Naive thymus-derived CD4-positive, alpha-beta T cell (primary cell): Measurements from ENCODE around the gene AKAP13. TPM values are rescaled to one million over a fixed set of nuclear protein-coding genes. Genes with fewer than 3 reads are reported as not detected.
A peak's percentile ranks its signal among the peaks of the same experiment; 100 is the strongest.

Experiments
- ATAC-seq: fragments of 150-1000 bp; cut with Tn5 transposase; 2 replicates; pipeline ENCODE4 v1.10.0; 2021; ENCODE audit warnings: mild to moderate bottlenecking, moderate library complexity
- CTCF ChIA-PET: fragments of 350-600 bp; sonication (Branson Sonifier 250); formaldehyde crosslinking; loops from one replicate; lab custom pipeline; 2021; ENCODE audit warnings: antibody characterized with exemption; lab: Charles Lee
- POLR2A ChIA-PET: fragments of 350-600 bp; sonication (Branson Sonifier 250); formaldehyde crosslinking; loops from one replicate; lab custom pipeline; 2021; ENCODE audit warnings: antibody characterized with exemption, inconsistent platforms; lab: Charles Lee
- DNase-seq, 9 donors: peaks; one replicate each; pipeline versions ENCODE4 v3.0.0 to v3.0.0-alpha.2; 2020 to 2022; ENCODE audit warnings: mixed read lengths in 1 of 9
- H3K27ac ChIP-seq: one replicate; pipeline ENCODE4 v1.7.0; 2013; ENCODE audit warnings: mild to moderate bottlenecking, low read depth, low read length, moderate library complexity
- H3K27me3 ChIP-seq, 2 donors: one replicate each; pipeline ENCODE4 v1.7.0; 2013; ENCODE audit warnings: low read length in 2 of 2, mild to moderate bottlenecking in 2 of 2, moderate library complexity in 2 of 2; ENCODE audit not compliant: control insufficient read depth in 2 of 2, insufficient read depth in 2 of 2
- H3K36me3 ChIP-seq, 3 experiments: 1 replicate in 2 of 3; 2 replicates in 1 of 3; pipeline ENCODE4 v1.7.0; 2013; ENCODE audit warnings: low read length in 3 of 3, mild to moderate bottlenecking in 3 of 3, moderate library complexity in 1 of 3; ENCODE audit not compliant: insufficient read depth in 3 of 3, control insufficient read depth in 2 of 3
- H3K4me1 ChIP-seq, 2 donors: one replicate each; pipeline ENCODE4 v1.7.0; 2013; ENCODE audit warnings: low read length in 2 of 2, mild to moderate bottlenecking in 2 of 2, moderate library complexity in 1 of 2; ENCODE audit not compliant: control insufficient read depth in 2 of 2, insufficient read depth in 2 of 2
- H3K4me3 ChIP-seq: 2 replicates; pipeline ENCODE4 v1.7.0; 2013; ENCODE audit warnings: mild to moderate bottlenecking, low read length
- H3K9me3 ChIP-seq, 3 experiments: 1 replicate in 2 of 3; 2 replicates in 1 of 3; pipeline ENCODE4 v1.7.0; 2013; ENCODE audit warnings: low read length in 3 of 3; ENCODE audit not compliant: control insufficient read depth in 2 of 3
- H3K27ac Mint-ChIP-seq, 9 donors: one replicate each; pipeline ENCODE4 v1.8.0; 2020 to 2022; ENCODE audit warnings: mixed read lengths in 9 of 9, mild to moderate bottlenecking in 8 of 9, moderate library complexity in 5 of 9, inconsistent platforms in 2 of 9
- H3K27me3 Mint-ChIP-seq, 5 donors: one replicate each; pipeline ENCODE4 v1.8.0; 2021 to 2022; ENCODE audit warnings: mixed read lengths in 5 of 5, mild to moderate bottlenecking in 1 of 5
- H3K36me3 Mint-ChIP-seq, 5 donors: one replicate each; pipeline ENCODE4 v1.8.0; 2020 to 2022; ENCODE audit warnings: mixed read lengths in 5 of 5, mild to moderate bottlenecking in 3 of 5, inconsistent platforms in 1 of 5
- H3K4me1 Mint-ChIP-seq, 7 donors: one replicate each; pipeline ENCODE4 v1.8.0; 2020 to 2022; ENCODE audit warnings: mixed read lengths in 7 of 7, mild to moderate bottlenecking in 3 of 7, inconsistent platforms in 1 of 7
- H3K4me3 Mint-ChIP-seq, 10 donors: one replicate each; pipeline ENCODE4 v1.8.0; 2020 to 2022; ENCODE audit warnings: mild to moderate bottlenecking in 10 of 10, mixed read lengths in 10 of 10, moderate library complexity in 6 of 10, inconsistent platforms in 2 of 10
- H3K9me3 Mint-ChIP-seq, 11 donors: one replicate each; pipeline ENCODE4 v1.8.0; 2020 to 2022; ENCODE audit warnings: mixed read lengths in 11 of 11, mild to moderate bottlenecking in 4 of 11, inconsistent platforms in 1 of 11, moderate library complexity in 1 of 11
- intact Hi-C, 2 donors: fragments of 100-400 bp; cut with micrococcal nuclease; formaldehyde crosslinking; loops; one replicate each; pipeline ENCODE4 v1.15.1; 2023
- polyA plus RNA-seq, 2 donors: library from polyadenylated mRNA; unstranded; fragments of 300-500 nt; fragmentation: Illumina TruSeq; gene quantifications; one replicate each; pipeline ENCODE4 v1.2.3, GENCODE V29; 2021
- total RNA-seq, 6 experiments: library from RNA in 5 of 6; stranded (reverse) in 5 of 6; gene quantifications; 1 replicate in 5 of 6; 2 replicates in 1 of 6; pipeline ENCODE4 v1.2.3 and lab custom pipeline; 2021 to 2026

The AKAP13 gene
- total and polyA plus RNA-seq, 7 experiments from 2014 or later = 108 to 400 (median 231) TPM

DNA sequence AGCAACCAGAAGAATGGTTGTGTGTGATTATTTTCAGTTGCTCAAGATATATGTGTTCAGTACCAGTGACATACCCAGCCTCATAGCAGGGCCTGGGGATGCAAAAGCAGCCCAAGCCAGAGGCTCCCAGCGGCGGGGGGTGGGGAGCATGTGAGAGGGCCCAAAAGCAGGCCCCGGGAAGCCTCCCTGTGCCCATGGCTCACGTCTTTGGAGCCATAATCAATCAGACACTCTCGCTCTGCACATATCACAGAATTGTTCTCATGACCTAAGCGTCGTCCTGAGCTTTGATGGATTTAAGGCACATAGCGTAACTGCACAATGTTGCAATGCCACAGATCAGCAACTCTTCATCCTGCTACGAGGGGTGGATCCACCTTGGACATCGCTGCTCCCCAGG, 393.6 kb downstream of the AKAP13 start:
- POLR2A ChIA-PET = no interaction called here
- H3K27me3 ChIP-seq = no peaks in the 10 kb centered on the region
- no peak overlapping the region for H3K4me3 ChIP-seq
- Mint-ChIP-seq H3K27ac (peak overlapping the region in 1 of 9 donors; percentile 62), H3K4me1 (peaks cover 0 to 42% (median 29%) of the 10 kb centered on the region in 7 donors), H3K9me3 (peaks cover 0 to 2% (median 0%) of the 10 kb centered on the region in 11 donors), H3K4me3 (peak overlapping the region in 1 of 10 donors; percentile 34), H3K27me3 (no peaks in the 10 kb centered on the region), H3K36me3 (peaks cover 0 to 16% (median 0%) of the 10 kb centered on the region in 5 donors)
- CTCF ChIA-PET = interaction anchor here (0.5 to 0.9 kb wide), 2 partner anchors 13 to 22 kb away, joined by 3 read pairs; no protein-coding TSS in a partner anchor
- ATAC-seq (no peak), DNase-seq (no peak)
- H3K27ac ChIP-seq = no peak overlapping the region
- H3K9me3 ChIP-seq = no peaks in the 10 kb centered on the region
- intact Hi-C loops = no loop called here
- no peaks in the 10 kb centered on the region for H3K4me1 ChIP-seq
- H3K36me3 ChIP-seq = peaks cover 0 to 11% (median 0%) of the 10 kb centered on the region in 3 experiments

DNA sequence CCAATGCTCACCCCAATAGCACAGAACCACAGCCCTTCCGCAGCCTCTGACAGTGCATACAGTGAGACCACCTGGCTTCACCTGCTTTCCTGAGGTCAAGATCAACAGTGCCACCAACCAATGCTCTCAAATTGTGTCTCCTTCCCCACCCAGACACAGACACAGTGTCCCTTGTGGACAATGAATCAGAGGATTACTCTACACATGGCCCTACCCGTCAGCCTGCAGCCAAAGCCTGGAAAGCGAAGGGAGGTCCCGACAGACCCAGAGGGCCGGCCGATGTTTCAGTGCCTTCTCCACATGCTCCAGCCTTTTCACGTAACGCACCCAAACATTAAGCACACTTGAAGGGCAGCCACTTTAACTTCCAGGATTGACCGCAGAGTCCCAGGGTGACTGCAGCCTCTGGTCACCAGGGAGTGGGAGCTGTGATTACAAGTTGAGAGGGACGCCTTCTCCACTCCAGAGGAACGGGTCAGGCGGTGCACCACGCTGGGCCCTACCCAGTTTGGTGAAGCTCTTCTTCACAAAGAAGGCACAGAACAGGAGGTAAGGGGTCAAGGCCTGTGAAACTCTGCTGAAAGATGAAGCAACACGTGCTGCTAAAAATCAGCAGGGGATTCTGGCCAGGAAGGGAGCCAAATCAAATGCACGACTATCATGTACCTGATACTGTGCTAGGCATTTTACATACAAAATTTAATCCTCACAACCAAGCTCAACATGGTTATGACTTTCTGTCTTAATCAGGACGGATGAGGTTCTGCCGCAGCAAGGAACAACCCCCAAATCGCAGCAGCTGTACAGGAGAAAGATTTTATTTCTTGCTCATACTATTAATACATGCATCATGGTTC, 397.1 kb downstream of the AKAP13 start:
- DNase-seq (no peak), ATAC-seq (no peak)
- H3K9me3 Mint-ChIP-seq = peaks cover 0 to 2% (median 0%) of the 10 kb centered on the region in 11 donors
- peaks cover 20 to 63% (median 46%) of the 10 kb centered on the region in 7 donors for H3K4me1 Mint-ChIP-seq
- Histone ChIP-seq H3K4me1 (no peaks in the 10 kb centered on the region), H3K9me3 (no peaks in the 10 kb centered on the region), H3K4me3 (no peak overlapping the region), H3K27ac (no peak overlapping the region), H3K27me3 (no peaks in the 10 kb centered on the region), H3K36me3 (no peaks in the 10 kb centered on the region)
- peak overlapping the region in 1 of 9 donors; percentile 54 for H3K27ac Mint-ChIP-seq
- ChIA-PET CTCF (interaction anchor here (0.6 kb wide), 1 partner anchor 900 kb away, joined by 3 read pairs; no protein-coding TSS in a partner anchor), POLR2A (interaction anchor here (0.6 kb wide), 1 partner anchor 103 kb away, joined by 3 read pairs; no protein-coding TSS in a partner anchor)
- no peaks in the 10 kb centered on the region for H3K27me3 Mint-ChIP-seq
- H3K4me3 Mint-ChIP-seq = no peak overlapping the region
- intact Hi-C loops = no loop called here
- peaks cover 0 to 19% (median 0%) of the 10 kb centered on the region in 5 donors for H3K36me3 Mint-ChIP-seq

DNA sequence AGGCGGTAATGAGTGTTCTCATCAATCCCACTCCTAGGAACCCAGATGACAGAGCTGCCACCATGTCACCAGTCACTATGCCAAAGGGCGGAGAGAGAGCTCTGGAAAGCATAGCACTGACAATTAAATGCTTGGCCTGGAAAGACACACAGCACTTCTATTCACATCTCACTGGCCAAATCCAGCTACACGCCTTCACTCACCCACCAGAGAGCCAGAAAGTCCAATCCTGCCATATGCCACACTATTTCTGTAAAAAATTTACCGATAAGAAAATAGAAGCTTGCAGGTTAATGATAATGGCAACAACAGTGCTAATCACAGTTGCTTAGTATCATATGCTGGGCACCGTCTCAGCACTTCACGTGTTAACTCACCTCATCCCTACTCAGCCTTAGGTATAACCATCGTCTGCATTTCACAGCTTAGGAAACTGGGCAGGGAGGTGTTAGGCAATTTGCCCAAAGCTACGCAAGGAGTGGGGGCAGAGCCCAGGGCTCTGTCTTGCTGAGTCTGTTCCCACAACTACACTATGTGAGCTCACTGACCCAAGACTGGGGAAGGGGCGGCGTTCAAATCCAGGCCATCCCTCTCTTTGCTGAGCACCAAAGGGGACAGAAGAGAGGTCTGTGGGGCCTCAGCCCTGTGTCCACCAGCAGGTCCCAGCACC, 397.8 kb downstream of the AKAP13 start:
- DNase-seq = no peak
- H3K4me1 ChIP-seq = no peaks in the 10 kb centered on the region
- H3K27ac Mint-ChIP-seq = peak overlapping the region in 1 of 9 donors; percentile 17
- no peak for ATAC-seq
- peaks cover 0 to 19% (median 0%) of the 10 kb centered on the region in 5 donors for H3K36me3 Mint-ChIP-seq
- CTCF ChIA-PET = interaction anchor here (0.6 to 0.9 kb wide), 2 partner anchors 15 to 901 kb away, joined by 3 to 4 read pairs; no protein-coding TSS in a partner anchor
- H3K9me3 ChIP-seq = no peaks in the 10 kb centered on the region
- no peak overlapping the region for H3K4me3 ChIP-seq
- H3K27ac ChIP-seq = no peak overlapping the region
- H3K9me3 Mint-ChIP-seq = peaks cover 0 to 2% (median 0%) of the 10 kb centered on the region in 11 donors
- H3K27me3 Mint-ChIP-seq = no peaks in the 10 kb centered on the region
- POLR2A ChIA-PET = no interaction called here
- intact Hi-C loops = no loop called here
- peaks cover 18 to 60% (median 45%) of the 10 kb centered on the region in 7 donors for H3K4me1 Mint-ChIP-seq
- H3K4me3 Mint-ChIP-seq = no peak overlapping the region
- H3K27me3 ChIP-seq = no peaks in the 10 kb centered on the region
- no peaks in the 10 kb centered on the region for H3K36me3 ChIP-seq

DNA sequence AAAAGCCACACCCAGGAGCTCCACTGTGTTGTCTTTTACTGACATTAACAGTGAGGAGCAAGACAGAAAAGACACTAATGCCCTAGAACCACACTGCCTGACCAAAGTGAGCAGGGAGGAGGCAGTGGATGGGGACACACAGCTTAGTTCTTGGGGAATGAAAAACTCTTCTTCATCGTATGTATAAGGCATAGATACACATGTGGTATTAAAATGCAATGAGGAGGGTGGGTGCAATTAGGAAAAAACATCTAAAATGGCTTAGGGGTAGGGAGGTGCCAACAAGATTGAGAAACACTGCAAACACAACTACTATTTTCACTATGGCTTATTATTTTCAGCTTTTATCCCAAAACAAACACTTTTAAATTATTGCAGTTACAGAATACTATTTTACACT, 398.8 kb downstream of the AKAP13 start:
- peaks cover 4 to 6% of the 10 kb centered on the region in 2 donors for H3K4me1 ChIP-seq
- ChIA-PET CTCF (interaction anchor here (0.9 kb wide), 1 partner anchor 14 kb away, joined by 4 read pairs; no protein-coding TSS in a partner anchor), POLR2A (interaction anchor here (0.6 kb wide), 1 partner anchor 476 kb away, joined by 3 read pairs; no protein-coding TSS in a partner anchor)
- no peak overlapping the region for H3K4me3 ChIP-seq
- intact Hi-C loops = no loop called here
- Mint-ChIP-seq H3K4me3 (peak overlapping the region in 1 of 10 donors; percentile 26), H3K27ac (peak overlapping the region in 2 of 9 donors; percentile 36 to 46), H3K4me1 (peaks cover 20 to 62% (median 45%) of the 10 kb centered on the region in 7 donors), H3K36me3 (peaks cover 0 to 19% (median 0%) of the 10 kb centered on the region in 5 donors), H3K9me3 (no peaks in the 10 kb centered on the region), H3K27me3 (no peaks in the 10 kb centered on the region)
- DNase-seq = no peak
- H3K27ac ChIP-seq = no peak overlapping the region
- no peak for ATAC-seq
- H3K27me3 ChIP-seq = no peaks in the 10 kb centered on the region
- no peaks in the 10 kb centered on the region for H3K9me3 ChIP-seq
- H3K36me3 ChIP-seq = no peaks in the 10 kb centered on the region

DNA sequence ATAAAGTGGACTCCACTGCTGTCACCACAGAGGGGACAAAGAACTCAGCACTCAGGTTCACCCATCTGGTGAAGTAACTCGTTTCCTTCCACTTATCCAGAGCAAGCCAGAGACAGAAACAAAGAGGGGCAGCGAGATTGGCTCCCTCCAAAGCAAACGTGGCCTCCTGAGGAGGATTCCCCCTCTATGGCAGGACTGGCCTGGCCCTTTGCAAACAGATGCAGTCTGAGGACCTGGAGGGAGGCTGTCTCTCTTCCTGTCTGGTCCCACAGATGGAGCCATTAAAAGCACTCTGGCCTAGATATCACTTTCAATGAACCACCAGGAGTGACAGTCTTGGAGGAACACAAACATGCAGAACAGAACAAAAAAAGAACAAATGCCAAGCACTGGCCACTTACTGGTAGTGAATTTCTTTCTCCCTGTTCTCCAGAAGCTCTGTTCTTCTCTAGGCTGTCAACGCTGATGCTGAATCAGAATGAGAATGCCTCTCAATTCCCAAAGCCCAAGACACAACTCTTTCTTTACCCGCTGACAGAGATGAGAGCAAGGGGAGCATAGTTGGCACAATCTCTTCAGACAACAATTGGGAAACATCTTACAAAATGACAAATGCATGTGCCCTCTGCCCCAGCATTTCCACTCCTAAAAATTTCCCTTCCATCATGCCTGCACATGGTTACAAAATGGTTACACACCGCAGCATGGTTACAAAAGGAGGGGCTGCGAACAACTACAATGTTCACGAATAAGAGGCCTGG, 400.0 kb downstream of the AKAP13 start:
- Mint-ChIP-seq H3K4me3 (no peak overlapping the region), H3K27me3 (no peaks in the 10 kb centered on the region), H3K4me1 (peaks cover 20 to 69% (median 53%) of the 10 kb centered on the region in 7 donors), H3K27ac (peak overlapping the region in 1 of 9 donors; percentile 49), H3K36me3 (peaks cover 0 to 19% (median 1%) of the 10 kb centered on the region in 5 donors), H3K9me3 (no peaks in the 10 kb centered on the region)
- H3K27ac ChIP-seq = no peak overlapping the region
- no peak for ATAC-seq
- POLR2A ChIA-PET = no interaction called here
- H3K36me3 ChIP-seq = no peaks in the 10 kb centered on the region
- no peaks in the 10 kb centered on the region for H3K27me3 ChIP-seq
- intact Hi-C loops = no loop called here
- H3K4me3 ChIP-seq = no peak overlapping the region
- peaks cover 15 to 16% of the 10 kb centered on the region in 2 donors for H3K4me1 ChIP-seq
- H3K9me3 ChIP-seq = no peaks in the 10 kb centered on the region
- CTCF ChIA-PET = no interaction called here
- no peak for DNase-seq

DNA sequence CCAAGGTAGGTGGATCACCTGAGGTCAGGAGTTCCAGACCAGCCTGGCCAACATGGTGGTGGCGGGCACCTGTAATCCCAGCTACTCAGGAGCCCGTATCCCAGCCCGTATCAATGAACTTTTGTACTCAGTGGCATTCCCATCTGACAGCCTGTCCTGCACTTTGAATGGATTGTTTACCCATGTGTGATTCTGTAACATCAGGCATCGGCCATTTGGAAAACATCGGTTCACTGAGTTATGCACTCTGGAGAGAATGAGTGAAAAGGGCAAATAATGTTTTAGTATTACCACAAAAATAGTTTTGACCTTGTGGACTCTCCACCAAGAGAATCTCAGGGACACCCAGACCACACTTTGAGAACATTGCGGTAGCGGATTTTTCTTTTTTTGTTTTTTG, 400.7 kb downstream of the AKAP13 start:
- ChIA-PET CTCF (no interaction called here), POLR2A (no interaction called here)
- intact Hi-C loops = no loop called here
- H3K9me3 Mint-ChIP-seq = no peaks in the 10 kb centered on the region
- H3K27me3 Mint-ChIP-seq = no peaks in the 10 kb centered on the region
- peaks cover 0 to 19% (median 1%) of the 10 kb centered on the region in 5 donors for H3K36me3 Mint-ChIP-seq
- no peak overlapping the region for H3K27ac ChIP-seq
- H3K4me3 Mint-ChIP-seq = no peak overlapping the region
- H3K36me3 ChIP-seq = no peaks in the 10 kb centered on the region
- no peak for DNase-seq
- no peak overlapping the region for H3K27ac Mint-ChIP-seq
- ATAC-seq = no peak
- H3K9me3 ChIP-seq = no peaks in the 10 kb centered on the region
- no peak overlapping the region for H3K4me3 ChIP-seq
- H3K4me1 Mint-ChIP-seq = peaks cover 21 to 74% (median 59%) of the 10 kb centered on the region in 7 donors
- H3K27me3 ChIP-seq = no peaks in the 10 kb centered on the region
- peaks cover 18 to 20% of the 10 kb centered on the region in 2 donors for H3K4me1 ChIP-seq
